Measurements from ENCODE around the gene MYL7.

Gene MYL7

DNA sequence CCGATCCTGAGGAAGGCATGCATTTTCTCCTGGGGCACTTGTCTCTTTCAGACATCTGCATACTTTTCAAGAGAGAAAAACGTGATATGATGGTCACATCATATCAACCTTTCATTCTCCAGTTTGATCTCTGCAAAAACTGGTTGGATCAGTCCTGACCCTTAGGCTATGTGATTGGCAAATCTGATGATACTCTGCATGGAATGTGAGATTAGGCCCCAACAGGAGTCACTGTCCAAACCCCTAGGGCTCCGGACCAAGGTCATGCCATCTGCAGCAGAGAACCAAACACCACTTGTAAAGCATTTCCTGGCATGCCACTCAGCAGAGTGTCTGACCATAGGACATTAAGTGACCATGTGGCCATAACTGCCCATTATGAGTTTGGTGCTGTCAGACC lies 39.5 kb upstream of the MYL7 start:
- no peak overlapping the region for H3K9ac ChIP-seq (ENCODE audit: low read length)
- no peaks in the 10 kb centered on the region for H3K9me2 ChIP-seq (ENCODE audit: low read depth, low read length)
- H3K27me3 ChIP-seq (ENCODE audit: insufficient read depth, low read length): peaks cover 40% of the 10 kb centered on the region; the same call in 1 of the 2 replicates
- H3K4me3 ChIP-seq (ENCODE audit: low read depth, low read length, poor library complexity, severe bottlenecking): no peak overlapping the region
- H3K27ac ChIP-seq (ENCODE audit: low read depth, low read length, poor library complexity, severe bottlenecking): no peak overlapping the region
- H3K79me2 ChIP-seq (ENCODE audit: insufficient read depth, low read length): no peaks in the 10 kb centered on the region
- H3F3A ChIP-seq (ENCODE audit: insufficient read depth, low read length): no peaks in the 10 kb centered on the region
- no peak for TF ChIP-seq CTCF (IDR thresholded peaks at IDR 0.05; ENCODE audit: low read length)
- TF ChIP-seq EZH2 (IDR thresholded peaks at IDR 0.05; ENCODE audit: borderline replicate concordance, low read length): no peak
- no peak overlapping the region for H3K4me2 ChIP-seq (ENCODE audit: low read length)
- no peaks in the 10 kb centered on the region for H3K4me1 ChIP-seq (ENCODE audit: insufficient read depth, low read length, severe bottlenecking)
- no peaks in the 10 kb centered on the region for H4K20me1 ChIP-seq (ENCODE audit: insufficient read depth, low read length)
- no peaks in the 10 kb centered on the region; the same call in 1 of the 2 replicates for H3K36me3 ChIP-seq (ENCODE audit: insufficient read depth, low read length)
- H3K9me3 ChIP-seq (ENCODE audit: low read length): 0 out of 2 replicates have a peak, but pooled peaks cover 7% of the 10 kb centered on the region
- H2AFZ ChIP-seq (ENCODE audit: low read length): no peak overlapping the region

GRCh38 chr7:44177570-44178131 lies 36.5 kb upstream of the MYL7 start:
- H3K27ac ChIP-seq (ENCODE audit: low read depth, low read length, poor library complexity, severe bottlenecking): no peak overlapping the region
- no peaks in the 10 kb centered on the region for H3K9me2 ChIP-seq (ENCODE audit: low read depth, low read length)
- H3K36me3 ChIP-seq (ENCODE audit: insufficient read depth, low read length): no peaks in the 10 kb centered on the region; the same call in 1 of the 2 replicates
- H4K20me1 ChIP-seq (ENCODE audit: insufficient read depth, low read length): no peaks in the 10 kb centered on the region
- H3K9me3 ChIP-seq (ENCODE audit: low read length): 0 out of 2 replicates have a peak, but pooled peaks cover 6% of the 10 kb centered on the region
- H3K79me2 ChIP-seq (ENCODE audit: insufficient read depth, low read length): no peaks in the 10 kb centered on the region
- TF ChIP-seq EZH2 (IDR thresholded peaks at IDR 0.05; ENCODE audit: borderline replicate concordance, low read length) (no peak), CTCF (IDR thresholded peaks at IDR 0.05; ENCODE audit: low read length) (no peak)
- H3K9ac ChIP-seq (ENCODE audit: low read length): no peak overlapping the region
- H3K27me3 ChIP-seq (ENCODE audit: insufficient read depth, low read length): peaks cover 37% of the 10 kb centered on the region; the same call in 1 of the 2 replicates
- H3K4me1 ChIP-seq (ENCODE audit: insufficient read depth, low read length, severe bottlenecking): no peaks in the 10 kb centered on the region
- H3K4me2 ChIP-seq (ENCODE audit: low read length): no peak overlapping the region
- H3F3A ChIP-seq (ENCODE audit: insufficient read depth, low read length): no peaks in the 10 kb centered on the region
- H2AFZ ChIP-seq (ENCODE audit: low read length): no peak overlapping the region
- H3K4me3 ChIP-seq (ENCODE audit: low read depth, low read length, poor library complexity, severe bottlenecking): no peak overlapping the region

DNA sequence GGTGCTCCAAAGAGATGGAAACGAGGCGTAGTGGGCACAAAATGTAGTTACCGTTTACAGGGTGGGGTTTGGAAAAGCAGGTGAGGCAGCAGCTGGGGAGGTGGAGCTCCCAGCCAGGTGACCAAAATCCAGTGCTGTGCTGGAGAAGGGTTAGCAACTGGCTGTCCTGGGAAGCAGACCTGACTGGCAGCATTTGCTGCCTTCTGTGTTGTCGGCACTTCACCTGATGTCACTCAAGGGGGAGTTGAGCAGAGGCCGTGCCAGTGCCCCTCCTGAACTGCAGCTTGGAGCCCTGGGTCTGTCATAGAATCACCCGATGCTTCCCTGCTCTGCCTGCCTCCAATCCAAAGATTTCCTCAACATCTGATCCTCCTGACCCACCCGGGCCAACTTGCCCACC lies 35.4 kb upstream of the MYL7 start:
- no peaks in the 10 kb centered on the region for H3F3A ChIP-seq (ENCODE audit: insufficient read depth, low read length)
- no peaks in the 10 kb centered on the region for H4K20me1 ChIP-seq (ENCODE audit: insufficient read depth, low read length)
- H3K9me2 ChIP-seq (ENCODE audit: low read depth, low read length): no peaks in the 10 kb centered on the region
- H3K4me3 ChIP-seq (ENCODE audit: low read depth, low read length, poor library complexity, severe bottlenecking): no peak overlapping the region
- no peaks in the 10 kb centered on the region for H3K36me3 ChIP-seq (ENCODE audit: insufficient read depth, low read length)
- H3K27ac ChIP-seq (ENCODE audit: low read depth, low read length, poor library complexity, severe bottlenecking): no peak overlapping the region
- H3K9ac ChIP-seq (ENCODE audit: low read length): no peak overlapping the region
- no peak overlapping the region for H3K4me2 ChIP-seq (ENCODE audit: low read length)
- H3K27me3 ChIP-seq (ENCODE audit: insufficient read depth, low read length): peaks cover 37% of the 10 kb centered on the region; the same call in 1 of the 2 replicates
- H3K79me2 ChIP-seq (ENCODE audit: insufficient read depth, low read length): no peaks in the 10 kb centered on the region
- no peaks in the 10 kb centered on the region for H3K9me3 ChIP-seq (ENCODE audit: low read length)
- TF ChIP-seq EZH2 (IDR thresholded peaks at IDR 0.05; ENCODE audit: borderline replicate concordance, low read length) (no peak), CTCF (IDR thresholded peaks at IDR 0.05; ENCODE audit: low read length) (no peak)
- no peaks in the 10 kb centered on the region for H3K4me1 ChIP-seq (ENCODE audit: insufficient read depth, low read length, severe bottlenecking)
- no peak overlapping the region for H2AFZ ChIP-seq (ENCODE audit: low read length)

Measured in OCI-LY1 (cell line).